22Rv1 (cell line): ENCODE measurements around the gene IL33.

Source experiments
- H3K27ac ChIP-seq: fragments of 450-650 bp; 2 replicates; pipeline ENCODE4 v1.5.1; 2017
- ZFX ChIP-seq: fragments of 450-650 bp; IDR thresholded peaks from 2 replicates; pipeline ENCODE4 v1.6.1; 2017; ENCODE audit warnings: antibody characterized with exemption, borderline replicate concordance
- TF ChIP-seq, protein P1 (sequence below): fragments of 450-650 bp; IDR thresholded peaks from 2 replicates; pipeline ENCODE4 v1.5.1; 2017; ENCODE audit warnings: mild to moderate bottlenecking

The IL33 gene

DNA sequence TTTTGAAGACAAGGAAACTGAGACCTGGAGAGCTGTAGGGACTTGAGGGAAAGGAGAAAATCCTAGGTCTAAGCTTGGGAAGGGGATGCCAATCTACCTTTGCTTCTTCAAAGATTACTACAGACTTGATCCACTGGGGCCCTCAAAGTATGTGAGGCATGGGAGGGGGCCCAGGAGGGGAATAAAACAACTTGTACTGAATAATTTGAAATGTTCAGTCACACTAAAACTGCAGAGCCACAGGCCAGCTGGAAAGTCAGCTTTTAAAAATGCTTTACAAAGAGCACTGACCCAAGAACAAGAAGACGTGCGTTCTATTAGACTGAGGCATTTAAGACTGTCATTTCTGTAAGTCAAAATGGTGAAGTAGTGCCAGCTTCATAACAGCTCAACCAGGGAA is 13.6 kb downstream of the IL33 start:
- no peak overlapping the region for H3K27ac ChIP-seq
- no peak for TF ChIP-seq ZFX
- TF ChIP-seq, protein P1, sequence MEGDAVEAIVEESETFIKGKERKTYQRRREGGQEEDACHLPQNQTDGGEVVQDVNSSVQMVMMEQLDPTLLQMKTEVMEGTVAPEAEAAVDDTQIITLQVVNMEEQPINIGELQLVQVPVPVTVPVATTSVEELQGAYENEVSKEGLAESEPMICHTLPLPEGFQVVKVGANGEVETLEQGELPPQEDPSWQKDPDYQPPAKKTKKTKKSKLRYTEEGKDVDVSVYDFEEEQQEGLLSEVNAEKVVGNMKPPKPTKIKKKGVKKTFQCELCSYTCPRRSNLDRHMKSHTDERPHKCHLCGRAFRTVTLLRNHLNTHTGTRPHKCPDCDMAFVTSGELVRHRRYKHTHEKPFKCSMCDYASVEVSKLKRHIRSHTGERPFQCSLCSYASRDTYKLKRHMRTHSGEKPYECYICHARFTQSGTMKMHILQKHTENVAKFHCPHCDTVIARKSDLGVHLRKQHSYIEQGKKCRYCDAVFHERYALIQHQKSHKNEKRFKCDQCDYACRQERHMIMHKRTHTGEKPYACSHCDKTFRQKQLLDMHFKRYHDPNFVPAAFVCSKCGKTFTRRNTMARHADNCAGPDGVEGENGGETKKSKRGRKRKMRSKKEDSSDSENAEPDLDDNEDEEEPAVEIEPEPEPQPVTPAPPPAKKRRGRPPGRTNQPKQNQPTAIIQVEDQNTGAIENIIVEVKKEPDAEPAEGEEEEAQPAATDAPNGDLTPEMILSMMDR, result no peak

- TF ChIP-seq, protein P1, result no peak
- no peak for TF ChIP-seq ZFX
- H3K27ac ChIP-seq, result no peak overlapping the region
These were observed 14.0 kb downstream of the IL33 start for GRCh38 chr9:6229619-6230018.

GRCh38 chr9:6230037-6230780 is 14.6 kb downstream of the IL33 start:
- TF ChIP-seq, protein P1, result no peak
- no peak for TF ChIP-seq ZFX
- no peak overlapping the region for H3K27ac ChIP-seq

DNA sequence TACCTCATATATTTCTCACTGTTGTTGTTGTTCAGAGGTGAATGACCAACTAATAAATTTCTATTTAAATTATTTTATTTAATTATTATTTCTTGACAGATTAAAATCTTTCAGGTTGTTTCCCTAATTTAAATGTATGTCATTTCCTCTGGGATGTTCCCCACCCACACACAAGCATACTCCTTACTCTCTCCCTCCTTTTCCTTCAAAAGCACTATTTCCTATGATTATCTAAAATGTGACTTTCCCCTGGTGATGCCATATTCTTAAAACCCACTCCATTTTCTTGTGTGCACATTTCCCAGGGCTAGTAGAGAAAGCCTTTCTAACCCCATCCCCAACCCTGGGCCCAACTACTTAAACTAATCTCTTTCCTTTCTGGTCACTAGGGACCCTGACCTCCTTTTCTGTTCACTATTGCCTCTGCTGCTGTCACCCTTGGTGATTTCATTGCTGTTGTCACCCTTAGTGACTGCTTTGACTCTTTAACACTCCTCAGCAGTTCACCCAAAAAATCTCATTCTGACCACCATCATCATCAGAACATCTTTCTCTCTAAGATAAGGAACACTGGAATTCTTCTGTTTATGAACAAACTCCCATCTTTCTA is 16.8 kb downstream of the IL33 start:
- no peak overlapping the region for H3K27ac ChIP-seq
- TF ChIP-seq, protein P1, result no peak
- no peak for TF ChIP-seq ZFX

DNA sequence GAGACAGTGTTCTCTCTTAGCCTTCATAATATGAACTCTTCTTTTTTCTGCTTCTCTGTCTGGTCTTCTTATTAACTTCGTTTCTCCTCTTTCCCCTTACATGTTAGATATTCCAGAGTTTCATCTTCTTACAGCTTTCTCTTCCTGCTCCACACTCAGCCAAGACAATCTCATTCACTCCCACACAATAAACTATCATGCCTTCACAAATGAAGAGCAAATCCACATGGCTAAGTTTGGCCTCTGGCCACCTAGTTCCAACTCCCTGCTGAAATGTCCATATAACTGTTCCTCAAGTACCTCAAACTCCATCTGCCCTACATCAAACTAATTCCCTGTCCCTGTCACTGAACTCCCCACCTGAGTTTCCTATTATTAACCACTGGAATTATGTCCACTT is 18.4 kb downstream of the IL33 start:
- no peak overlapping the region for H3K27ac ChIP-seq
- TF ChIP-seq, protein P1, result no peak
- TF ChIP-seq ZFX, result no peak

- no peak for TF ChIP-seq ZFX
- TF ChIP-seq, protein P1, result no peak
These were observed 21.7 kb downstream of the IL33 start for GRCh38 chr9:6237267-6237666.

GRCh38 chr9:6239048-6239461 is 23.4 kb downstream of the IL33 start:
- H3K27ac ChIP-seq, result no peak overlapping the region
- TF ChIP-seq, protein P1, result no peak
- TF ChIP-seq ZFX, result no peak

More at GRCh38 chr9:6237267-6237666, 21.7 kb downstream of the IL33 start:
- no peak overlapping the region for H3K27ac ChIP-seq
